ENCODE data around the gene NDUFS7.

NDUFS7 gene

GRCh38 chr19:1389033-1389940 is 5.6 kb downstream of the NDUFS7 start:
- no peak for FAIRE-seq
- peak; percentile 79; the same call in 1 of the 2 replicates for TF ChIP-seq POLR2AphosphoS5 (IDR thresholded peaks at IDR 0.05; ENCODE audit: low read depth, low read length)
- TF ChIP-seq POLR2A (IDR thresholded peaks at IDR 0.05; ENCODE audit: low read depth, low read length): no peak
- no peak for TF ChIP-seq TAF1 (IDR thresholded peaks at IDR 0.05; ENCODE audit: borderline replicate concordance, low read depth, low read length)
- no peak for DNase-seq (ENCODE audit: insufficient read length)

DNA sequence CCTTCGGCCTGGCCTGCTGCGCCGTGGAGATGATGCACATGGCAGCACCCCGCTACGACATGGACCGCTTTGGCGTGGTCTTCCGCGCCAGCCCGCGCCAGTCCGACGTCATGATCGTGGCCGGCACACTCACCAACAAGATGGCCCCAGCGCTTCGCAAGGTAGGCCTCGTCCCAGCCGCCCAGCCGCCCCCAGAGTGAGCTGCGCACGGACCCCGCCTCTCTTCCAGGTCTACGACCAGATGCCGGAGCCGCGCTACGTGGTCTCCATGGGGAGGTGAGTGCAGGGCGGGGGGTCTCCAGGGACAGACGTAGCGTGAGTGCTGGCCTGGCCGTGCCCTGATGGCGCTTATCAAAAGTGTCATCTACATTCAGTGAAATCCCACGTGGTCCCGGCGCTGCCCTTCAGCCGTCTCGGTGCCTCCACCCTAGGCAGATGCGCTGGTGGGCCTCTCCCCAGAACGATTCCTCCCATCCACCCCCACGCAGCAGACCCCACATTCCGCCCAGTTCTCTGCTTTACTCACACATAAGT is 7.2 kb downstream of the NDUFS7 start:
- FAIRE-seq: no peak
- TF ChIP-seq POLR2AphosphoS5 (IDR thresholded peaks at IDR 0.05; ENCODE audit: low read depth, low read length): no peak
- no peak for TF ChIP-seq POLR2A (IDR thresholded peaks at IDR 0.05; ENCODE audit: low read depth, low read length)
- no peak for TF ChIP-seq TAF1 (IDR thresholded peaks at IDR 0.05; ENCODE audit: borderline replicate concordance, low read depth, low read length)
- DNase-seq (ENCODE audit: insufficient read length): no peak

GRCh38 chr19:1392407-1392806 is 8.7 kb downstream of the NDUFS7 start:
- TF ChIP-seq POLR2AphosphoS5 (IDR thresholded peaks at IDR 0.05; ENCODE audit: low read depth, low read length) (no peak), POLR2A (IDR thresholded peaks at IDR 0.05; ENCODE audit: low read depth, low read length) (no peak), TAF1 (IDR thresholded peaks at IDR 0.05; ENCODE audit: borderline replicate concordance, low read depth, low read length) (no peak)
- FAIRE-seq (no peak), DNase-seq (ENCODE audit: insufficient read length) (no peak)

GRCh38 chr19:1392939-1393530 is 9.3 kb downstream of the NDUFS7 start:
- DNase-seq (ENCODE audit: insufficient read length) (no peak), FAIRE-seq (no peak)
- TF ChIP-seq TAF1 (IDR thresholded peaks at IDR 0.05; ENCODE audit: borderline replicate concordance, low read depth, low read length) (no peak), POLR2AphosphoS5 (IDR thresholded peaks at IDR 0.05; ENCODE audit: low read depth, low read length) (no peak), POLR2A (IDR thresholded peaks at IDR 0.05; ENCODE audit: low read depth, low read length) (no peak)

DNA sequence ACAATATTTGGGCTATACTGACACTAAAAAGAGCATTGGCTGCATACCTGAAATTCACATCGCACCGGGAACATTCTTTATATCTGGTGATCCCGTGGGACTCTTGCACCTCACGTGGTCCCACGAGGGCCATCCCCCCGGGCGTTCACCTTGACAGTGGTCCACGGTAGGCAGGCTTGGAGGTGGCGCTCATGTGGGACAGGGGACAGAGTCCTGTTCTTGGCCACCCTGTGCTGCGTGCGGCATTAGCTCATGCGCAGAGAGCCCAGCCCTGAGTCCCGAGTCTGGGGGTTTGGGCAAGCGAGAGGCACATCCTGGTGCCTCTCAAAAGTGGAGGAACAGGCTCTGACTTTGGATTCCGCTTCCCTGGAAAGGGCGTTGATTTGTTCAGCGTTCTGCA is 10.1 kb downstream of the NDUFS7 start:
- TF ChIP-seq POLR2A (IDR thresholded peaks at IDR 0.05; ENCODE audit: low read depth, low read length) (no peak), TAF1 (IDR thresholded peaks at IDR 0.05; ENCODE audit: borderline replicate concordance, low read depth, low read length) (no peak), POLR2AphosphoS5 (IDR thresholded peaks at IDR 0.05; ENCODE audit: low read depth, low read length) (no peak)
- no peak for FAIRE-seq
- no peak for DNase-seq (ENCODE audit: insufficient read length)

DNA sequence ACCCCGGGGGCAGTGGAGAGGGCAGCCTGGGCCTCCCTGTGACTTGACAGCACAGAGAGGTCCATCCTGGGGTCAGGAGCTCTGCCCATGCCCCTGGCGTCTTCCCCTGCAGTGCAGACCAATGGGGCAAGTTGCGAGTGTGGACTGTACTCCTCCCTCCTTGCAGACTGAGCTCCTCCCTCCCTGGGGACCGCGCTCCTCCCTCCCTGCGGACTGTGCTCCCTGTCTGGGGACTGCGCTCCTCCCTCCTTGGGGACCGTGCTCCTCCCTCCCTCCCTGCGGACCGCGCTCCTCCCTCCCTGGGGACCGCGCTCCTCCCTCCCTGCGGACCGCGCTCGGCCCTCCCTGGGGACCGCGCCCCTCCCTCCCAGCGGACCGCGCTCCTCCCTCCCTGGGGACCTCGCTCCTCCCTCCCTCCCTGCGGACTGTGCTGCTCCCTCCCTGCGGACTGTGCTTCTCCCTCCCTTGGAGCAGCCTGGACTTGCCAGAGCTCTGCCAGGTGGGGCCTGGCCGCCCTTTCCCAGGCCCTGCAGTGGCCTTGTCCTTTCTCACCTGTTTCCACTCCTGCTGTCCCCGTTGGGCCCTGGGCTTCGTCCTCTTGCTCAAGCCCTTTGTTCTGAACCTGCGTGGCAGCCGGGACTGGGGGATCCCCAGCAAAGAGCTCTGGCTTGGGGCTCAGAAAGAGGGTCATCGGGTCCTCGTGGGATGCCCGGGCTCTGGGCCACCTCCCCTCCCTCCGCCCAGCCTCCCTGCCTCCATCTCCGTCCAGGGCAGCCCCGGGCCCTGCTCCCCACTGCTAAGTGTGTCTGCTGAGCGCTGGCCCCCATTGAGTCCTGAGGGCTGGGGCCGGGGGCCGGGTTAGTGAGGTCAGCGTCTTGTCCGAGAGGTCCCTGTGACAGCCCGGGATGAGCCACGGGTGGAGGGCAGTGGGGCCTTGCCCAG is 10.8 kb downstream of the NDUFS7 start:
- TF ChIP-seq POLR2A (IDR thresholded peaks at IDR 0.05; ENCODE audit: low read depth, low read length): no peak
- no peak for TF ChIP-seq TAF1 (IDR thresholded peaks at IDR 0.05; ENCODE audit: borderline replicate concordance, low read depth, low read length)
- TF ChIP-seq POLR2AphosphoS5 (IDR thresholded peaks at IDR 0.05; ENCODE audit: low read depth, low read length): 0 out of 2 replicates have a peak, but pooled peaks have one; percentile 20
- no peak for DNase-seq (ENCODE audit: insufficient read length)
- no peak for FAIRE-seq

- DNase-seq (ENCODE audit: insufficient read length): no peak
- no peak for FAIRE-seq
- TF ChIP-seq TAF1 (IDR thresholded peaks at IDR 0.05; ENCODE audit: borderline replicate concordance, low read depth, low read length): no peak
- no peak for TF ChIP-seq POLR2AphosphoS5 (IDR thresholded peaks at IDR 0.05; ENCODE audit: low read depth, low read length)
- no peak; the same call in 1 of the 2 replicates for TF ChIP-seq POLR2A (IDR thresholded peaks at IDR 0.05; ENCODE audit: low read depth, low read length)
Observed at GRCh38 chr19:1395194-1396018, 11.7 kb downstream of the NDUFS7 start.

GRCh38 chr19:1396019-1396767 is 12.5 kb downstream of the NDUFS7 start:
- FAIRE-seq (no peak), DNase-seq (ENCODE audit: insufficient read length) (no peak)
- no peak for TF ChIP-seq POLR2A (IDR thresholded peaks at IDR 0.05; ENCODE audit: low read depth, low read length)
- TF ChIP-seq TAF1 (IDR thresholded peaks at IDR 0.05; ENCODE audit: borderline replicate concordance, low read depth, low read length): no peak
- no peak for TF ChIP-seq POLR2AphosphoS5 (IDR thresholded peaks at IDR 0.05; ENCODE audit: low read depth, low read length)

DNA sequence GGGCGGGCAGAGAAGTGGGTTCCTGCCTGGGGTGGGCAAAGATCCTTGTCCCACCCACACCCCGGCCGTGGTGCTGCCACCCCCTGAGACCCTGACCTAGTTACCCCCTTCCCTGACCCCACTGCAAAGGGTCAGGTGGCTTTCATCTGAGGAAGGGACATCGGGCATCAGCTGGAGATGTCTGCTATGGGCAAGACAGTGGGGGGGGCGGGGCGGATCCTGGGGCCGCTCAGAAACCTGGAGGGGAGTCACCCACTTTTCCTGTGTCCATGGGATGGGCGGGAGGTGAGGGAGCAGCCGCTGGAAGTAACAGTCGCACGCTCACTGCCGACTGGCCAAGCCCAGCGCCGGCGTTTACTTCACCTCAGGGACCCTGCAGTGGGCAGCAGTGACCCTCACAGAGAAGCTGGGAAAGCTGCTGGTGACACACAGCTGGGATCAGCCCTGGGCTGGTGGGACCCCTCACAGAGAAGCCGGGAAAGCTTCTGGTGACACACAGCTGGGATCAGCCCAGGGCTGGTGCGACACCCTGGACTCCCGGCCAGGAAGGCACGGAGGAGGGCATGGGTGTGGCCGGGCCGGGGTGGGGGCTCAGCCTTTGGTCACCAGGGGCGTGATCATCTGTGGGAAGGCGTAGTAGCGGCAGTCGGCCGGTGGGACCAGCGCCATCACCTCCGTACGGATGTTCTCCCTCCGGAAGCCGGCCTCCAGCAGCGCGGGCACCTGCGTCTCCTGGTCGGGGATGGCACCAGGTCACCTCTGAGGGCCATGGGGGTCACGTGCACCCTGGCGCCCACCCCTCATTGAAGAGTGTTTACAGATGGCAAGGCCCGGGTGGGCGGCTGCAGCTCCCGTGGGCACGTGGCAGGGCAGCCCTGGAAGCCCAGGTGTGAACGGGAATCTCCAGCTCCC is 13.3 kb downstream of the NDUFS7 start:
- DNase-seq (ENCODE audit: insufficient read length) (no peak), FAIRE-seq (no peak)
- TF ChIP-seq POLR2A (IDR thresholded peaks at IDR 0.05; ENCODE audit: low read depth, low read length): no peak
- no peak for TF ChIP-seq POLR2AphosphoS5 (IDR thresholded peaks at IDR 0.05; ENCODE audit: low read depth, low read length)
- TF ChIP-seq TAF1 (IDR thresholded peaks at IDR 0.05; ENCODE audit: borderline replicate concordance, low read depth, low read length): no peak
